Osteocyte (in vitro differentiated cells): Measurements from ENCODE around the gene JAK1. TPM values are rescaled to one million over a fixed set of nuclear protein-coding genes. Genes with fewer than 3 reads are reported as not detected.

Source experiments
- DNase-seq: peaks from one replicate; pipeline ENCODE4 v3.0.0; 2021; ENCODE audit warnings: mixed read lengths; ENCODE audit not compliant: unreplicated experiment; ENCODE audit errors: extremely low spot score
- H3K27ac Mint-ChIP-seq: one replicate; pipeline ENCODE4 v1.8.0; 2021; ENCODE audit warnings: mild to moderate bottlenecking, mixed read lengths; ENCODE audit not compliant: unreplicated experiment
- H3K27me3 Mint-ChIP-seq: one replicate; pipeline ENCODE4 v1.8.0; 2021; ENCODE audit warnings: mixed read lengths; ENCODE audit not compliant: unreplicated experiment
- H3K36me3 Mint-ChIP-seq: one replicate; pipeline ENCODE4 v1.8.0; 2021; ENCODE audit warnings: mixed read lengths; ENCODE audit not compliant: unreplicated experiment
- H3K4me1 Mint-ChIP-seq: one replicate; pipeline ENCODE4 v1.8.0; 2021; ENCODE audit warnings: mixed read lengths; ENCODE audit not compliant: unreplicated experiment
- H3K4me3 Mint-ChIP-seq: one replicate; pipeline ENCODE4 v1.8.0; 2021; ENCODE audit warnings: mild to moderate bottlenecking, moderate library complexity, mixed read lengths; ENCODE audit not compliant: unreplicated experiment
- H3K9me3 Mint-ChIP-seq: one replicate; pipeline ENCODE4 v1.8.0; 2021; ENCODE audit warnings: mixed read lengths; ENCODE audit not compliant: unreplicated experiment
- CTCF ChIP-seq: fragments of 200-600 bp; sonication (generic); IDR thresholded peaks from 2 replicates; pipeline ENCODE4 v1.5.0; 2021; ENCODE audit warnings: antibody characterized with exemption, mild to moderate bottlenecking, moderate library complexity
- total RNA-seq: library from RNA; stranded (reverse); gene quantifications from 2 replicates; pipeline ENCODE4 v1.2.1, GENCODE V29; 2021

The JAK1 gene
- total RNA-seq, 1 donor from 2014 or later, result 103 TPM

DNA sequence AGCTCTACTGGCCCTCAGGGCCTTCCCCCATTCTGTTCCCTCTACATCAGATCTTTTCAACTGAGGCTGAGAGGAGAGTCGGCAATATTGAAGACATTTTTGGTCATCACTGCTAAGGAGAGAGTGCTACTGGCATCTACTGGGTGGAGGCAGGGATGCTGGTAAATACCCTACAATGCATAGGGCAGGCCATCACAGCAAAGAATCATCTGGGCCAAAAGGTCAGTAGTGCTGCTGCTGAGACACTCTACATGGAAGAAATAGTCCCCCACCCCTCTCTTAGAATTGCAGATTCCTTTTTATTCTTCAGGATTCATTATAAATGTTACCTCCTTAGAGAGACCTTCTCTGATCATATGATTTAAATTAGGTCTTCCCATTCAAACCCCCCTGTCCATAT is 94.3 kb downstream of the JAK1 start:
- H3K4me1 Mint-ChIP-seq, result no peaks in the 10 kb centered on the region
- H3K4me3 Mint-ChIP-seq, result no peak overlapping the region
- H3K36me3 Mint-ChIP-seq, result peaks cover 65% of the 10 kb centered on the region
- TF ChIP-seq CTCF, result no peak
- H3K9me3 Mint-ChIP-seq, result no peaks in the 10 kb centered on the region
- no peak overlapping the region for H3K27ac Mint-ChIP-seq
- no peak for DNase-seq
- H3K27me3 Mint-ChIP-seq, result no peaks in the 10 kb centered on the region

- no peaks in the 10 kb centered on the region for H3K4me1 Mint-ChIP-seq
- H3K27ac Mint-ChIP-seq, result no peak overlapping the region
- DNase-seq, result no peak
- no peak for TF ChIP-seq CTCF
- peaks cover 63% of the 10 kb centered on the region for H3K36me3 Mint-ChIP-seq
- H3K9me3 Mint-ChIP-seq, result no peaks in the 10 kb centered on the region
- no peak overlapping the region for H3K4me3 Mint-ChIP-seq
- H3K27me3 Mint-ChIP-seq, result no peaks in the 10 kb centered on the region
Observed at GRCh38 chr1:64871256-64871655, 95.1 kb downstream of the JAK1 start.

- DNase-seq, result no peak
- no peak overlapping the region for H3K27ac Mint-ChIP-seq
- peaks cover 12% of the 10 kb centered on the region for H3K4me1 Mint-ChIP-seq
- H3K36me3 Mint-ChIP-seq, result peaks cover 46% of the 10 kb centered on the region
- no peaks in the 10 kb centered on the region for H3K27me3 Mint-ChIP-seq
- H3K4me3 Mint-ChIP-seq, result no peak overlapping the region
- no peak for TF ChIP-seq CTCF
- no peaks in the 10 kb centered on the region for H3K9me3 Mint-ChIP-seq
Observed at GRCh38 chr1:64867266-64867665, 99.1 kb downstream of the JAK1 start.

GRCh38 chr1:64866689-64867088 is 99.7 kb downstream of the JAK1 start:
- DNase-seq, result no peak
- Mint-ChIP-seq H3K36me3 (peaks cover 41% of the 10 kb centered on the region), H3K27ac (no peak overlapping the region), H3K27me3 (no peaks in the 10 kb centered on the region), H3K4me3 (no peak overlapping the region), H3K9me3 (no peaks in the 10 kb centered on the region), H3K4me1 (peaks cover 15% of the 10 kb centered on the region)
- TF ChIP-seq CTCF, result no peak

GRCh38 chr1:64865105-64865757 is 101.1 kb downstream of the JAK1 start:
- Mint-ChIP-seq H3K27me3 (no peaks in the 10 kb centered on the region), H3K27ac (peak overlapping the region; percentile 58), H3K9me3 (no peaks in the 10 kb centered on the region), H3K4me3 (no peak overlapping the region), H3K4me1 (peaks cover 22% of the 10 kb centered on the region), H3K36me3 (peaks cover 30% of the 10 kb centered on the region)
- no peak for TF ChIP-seq CTCF
- DNase-seq, result no peak
